H54 (cell line): ENCODE results near the gene DIP2C.
"Not testable (repeated sequence)": the region's sequence is repeated elsewhere in the genome, so short reads cannot be mapped to it uniquely, and the experiment has no call there.

ENCODE experiments used
- DNase-seq: peaks from one replicate; pipeline ENCODE4 v3.0.0; 2011; ENCODE audit warnings: low spot score, mixed read lengths; ENCODE audit not compliant: insufficient read length
- FAIRE-seq: peaks from 3 replicates; lab custom pipeline; 2011; peaks lifted over from hg19 to GRCh38; lab: Jason Lieb, UNC
- POLR2A ChIP-seq: IDR thresholded peaks from 2 replicates; pipeline ENCODE4 v1.6.1; 2011; ENCODE audit warnings: low read depth, mild to moderate bottlenecking, low read length

Gene DIP2C

DNA sequence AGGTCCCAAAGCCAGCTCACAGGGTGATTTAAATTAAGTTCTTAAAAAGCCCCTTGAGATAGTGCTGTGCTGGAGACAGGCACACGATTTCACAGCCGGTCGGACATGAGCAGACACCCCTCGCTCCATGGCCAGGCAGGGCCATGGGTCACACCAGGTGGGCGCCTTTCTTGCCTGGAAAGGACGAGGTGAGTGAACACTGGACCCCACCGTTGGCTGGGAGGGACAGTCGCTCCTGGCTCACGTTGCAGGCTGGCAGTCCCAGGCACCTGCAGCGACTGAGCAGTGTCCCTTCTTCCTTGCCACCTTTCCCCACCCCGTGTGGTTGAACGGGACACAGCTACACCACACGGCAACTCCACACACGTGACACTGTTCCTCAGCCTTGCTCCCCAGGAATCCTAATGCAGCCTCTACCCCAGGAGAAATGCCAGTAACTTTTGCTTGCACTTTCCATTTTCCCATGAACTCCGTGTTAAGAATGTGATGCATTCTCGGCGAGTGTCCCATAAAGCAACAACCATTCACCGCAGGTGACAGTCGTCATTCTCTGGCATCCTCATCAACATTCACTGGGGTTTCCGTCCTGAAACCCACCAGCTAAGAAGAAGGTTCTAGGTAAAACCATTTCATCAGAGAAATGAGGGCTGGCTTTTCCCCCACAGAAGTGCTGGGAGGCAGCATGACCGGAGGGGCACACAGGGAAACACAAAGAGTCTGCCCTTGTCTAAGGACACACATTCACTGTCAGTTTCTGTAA lies 336.8 kb downstream of the DIP2C start:
- FAIRE-seq: no peak
- TF ChIP-seq POLR2A: no peak

DNA sequence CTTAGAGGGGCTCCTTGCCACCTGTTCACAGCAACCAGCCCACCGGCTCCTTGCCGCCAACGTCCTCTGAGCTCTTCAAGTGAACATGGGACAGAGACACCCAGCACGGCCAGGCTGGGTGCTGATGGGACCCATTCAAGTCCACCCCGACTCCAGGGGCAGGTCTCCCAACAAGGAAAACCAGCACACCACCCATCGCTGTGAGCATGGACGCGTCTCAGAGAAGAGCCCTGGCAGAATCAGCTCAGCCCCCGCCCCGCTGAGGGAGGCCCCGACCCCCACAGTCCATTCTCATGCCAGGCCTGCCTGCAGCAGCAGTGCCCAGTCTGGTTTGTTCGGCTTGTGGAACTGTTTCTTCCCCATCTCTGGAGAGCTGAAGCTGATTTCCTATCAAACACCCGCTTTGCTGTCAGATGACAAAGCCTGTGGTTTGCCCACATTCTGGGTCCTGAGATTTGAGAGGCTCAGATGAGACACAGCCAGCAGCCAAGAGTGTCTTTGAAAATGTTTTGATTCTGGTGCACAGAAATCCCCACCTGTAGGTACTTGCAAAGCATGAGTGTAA lies 337.6 kb downstream of the DIP2C start:
- FAIRE-seq (no peak), DNase-seq (no peak)
- TF ChIP-seq POLR2A: no peak

More for the DNA sequence above, 336.8 kb downstream of the DIP2C start:
- no peak for DNase-seq

DNA sequence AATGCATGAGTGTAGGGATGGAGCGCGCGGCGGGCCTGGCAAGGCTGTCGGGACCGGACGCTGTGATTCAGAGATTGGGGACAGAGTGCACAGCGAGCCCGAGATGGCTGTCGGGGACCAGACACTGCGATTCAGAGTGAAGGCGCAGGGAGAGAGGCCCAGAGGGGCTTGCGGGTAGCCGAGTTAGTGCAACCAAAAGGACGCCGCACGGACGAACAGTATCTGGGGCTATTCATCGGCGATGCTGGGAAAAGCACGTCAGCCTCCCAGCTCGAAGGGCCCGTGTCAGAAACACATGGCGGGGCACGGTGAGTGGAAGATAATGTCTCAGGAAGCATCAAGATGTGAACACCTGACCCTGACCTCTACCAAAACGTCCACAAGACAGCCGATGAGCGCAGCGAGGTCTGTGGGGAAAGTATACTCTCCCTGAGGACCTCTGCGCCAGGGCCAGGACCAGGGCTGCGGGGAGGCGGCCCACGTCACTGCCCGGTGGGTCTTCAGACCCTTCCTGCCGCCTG lies 338.4 kb downstream of the DIP2C start:
- DNase-seq (no peak), FAIRE-seq (no peak)
- TF ChIP-seq POLR2A: no peak

DNA sequence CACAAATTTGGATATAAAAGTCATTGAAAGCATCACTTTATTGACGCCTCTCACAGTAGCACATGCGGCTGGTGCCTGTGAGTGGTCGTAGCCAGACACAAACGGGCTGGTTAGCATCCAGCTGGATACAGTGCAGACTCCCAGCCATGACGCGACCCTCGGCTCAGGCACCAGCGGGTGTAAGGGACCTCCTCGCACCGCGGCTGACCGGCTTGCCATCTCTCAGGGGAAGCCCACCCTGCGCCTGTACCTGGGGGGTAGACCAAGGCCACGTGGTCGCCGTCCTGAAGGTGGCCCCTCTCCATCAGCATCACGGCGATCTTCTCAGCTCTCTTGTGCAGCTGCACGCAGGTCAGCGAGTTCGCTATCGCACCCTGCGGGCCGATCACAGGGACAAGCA lies 340.4 kb downstream of the DIP2C start:
- no peak for FAIRE-seq
- no peak for TF ChIP-seq POLR2A
- no peak for DNase-seq

DNA sequence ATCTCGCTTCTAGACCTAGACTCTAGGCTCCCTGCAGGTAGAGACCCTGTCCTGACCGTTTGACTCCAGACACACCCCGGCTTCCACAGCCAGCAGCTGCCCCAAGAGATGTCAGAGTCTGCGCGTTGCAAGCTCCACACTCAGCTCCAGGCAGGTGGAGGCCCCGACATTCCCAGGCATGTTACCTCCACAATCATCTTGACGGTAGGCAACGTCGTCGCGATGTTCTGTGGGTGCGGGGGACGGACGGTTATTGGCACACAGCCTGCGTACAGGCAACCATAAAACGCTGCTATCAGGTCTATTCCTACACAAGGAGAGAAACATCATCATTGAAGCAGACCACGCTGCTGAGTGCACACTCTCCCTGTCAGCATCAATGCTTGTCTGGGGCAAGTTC lies 341.0 kb downstream of the DIP2C start:
- no peak for TF ChIP-seq POLR2A
- FAIRE-seq: no peak
- DNase-seq: no peak

DNA sequence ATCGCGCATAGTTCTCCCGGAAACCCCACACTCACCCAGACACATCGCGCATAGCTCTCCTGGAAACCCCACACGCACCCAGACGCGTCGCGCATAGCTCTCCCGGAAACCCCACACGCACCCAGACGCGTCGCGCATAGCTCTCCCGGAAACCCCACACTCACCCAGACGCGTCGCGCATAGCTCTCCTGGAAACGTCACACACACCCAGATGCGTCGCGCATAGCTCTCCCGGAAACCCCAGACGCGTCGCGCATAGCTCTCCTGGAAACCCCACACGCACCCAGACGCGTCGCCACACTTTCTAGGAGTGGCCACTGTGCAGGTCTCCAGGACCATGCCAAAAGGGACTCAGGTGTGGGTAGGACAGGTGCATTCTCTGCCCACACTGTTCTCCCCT lies 341.7 kb downstream of the DIP2C start:
- DNase-seq, FAIRE-seq: not testable (repeated sequence)

DNA sequence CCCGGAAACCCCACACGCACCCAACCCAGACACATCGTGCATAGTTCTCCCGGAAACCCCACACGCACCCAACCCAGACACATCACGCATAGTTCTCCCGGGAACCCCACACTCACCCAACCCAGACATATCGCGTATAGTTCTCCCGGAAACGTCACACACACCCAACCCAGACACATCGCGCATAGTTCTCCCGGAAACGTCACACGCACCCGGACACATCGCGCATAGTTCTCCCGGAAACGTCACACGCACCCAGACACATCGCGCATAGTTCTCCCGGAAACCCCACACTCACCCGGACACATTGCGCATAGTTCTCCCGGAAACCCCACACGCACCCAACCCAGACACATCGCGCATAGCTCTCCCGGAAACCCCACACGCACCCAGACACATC lies 342.3 kb downstream of the DIP2C start:
- DNase-seq, FAIRE-seq: not testable (repeated sequence)

DNA sequence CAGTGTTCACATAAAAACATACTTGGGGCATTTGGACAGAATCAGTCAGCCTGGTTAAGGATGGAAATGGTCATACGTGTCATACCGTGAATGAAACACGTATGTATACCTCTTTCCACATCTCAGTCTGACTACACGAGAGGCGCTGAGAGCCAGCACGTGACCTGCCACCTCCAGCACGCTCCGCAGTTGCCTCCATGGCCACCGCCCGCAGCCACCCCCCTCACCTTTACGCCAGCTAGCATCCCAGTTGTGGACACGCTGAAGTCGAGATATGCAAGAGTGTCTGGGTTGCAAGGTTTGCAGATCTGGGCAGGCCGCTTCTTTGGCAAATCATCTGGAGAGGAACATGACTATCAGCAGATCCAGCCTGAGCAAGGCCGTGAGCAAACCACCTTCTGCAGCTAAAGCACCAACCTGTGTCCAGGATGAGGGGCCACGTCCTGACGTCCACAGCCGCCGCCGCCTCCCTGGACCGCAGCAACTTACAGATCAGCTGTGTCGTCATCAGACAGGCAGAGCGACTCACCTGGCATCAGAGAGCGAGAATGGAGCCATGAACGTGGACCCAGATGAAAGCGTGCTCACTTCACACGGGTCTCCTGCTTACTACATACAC lies 344.8 kb downstream of the DIP2C start:
- FAIRE-seq (no peak), DNase-seq (no peak)
- no peak for TF ChIP-seq POLR2A

DNA sequence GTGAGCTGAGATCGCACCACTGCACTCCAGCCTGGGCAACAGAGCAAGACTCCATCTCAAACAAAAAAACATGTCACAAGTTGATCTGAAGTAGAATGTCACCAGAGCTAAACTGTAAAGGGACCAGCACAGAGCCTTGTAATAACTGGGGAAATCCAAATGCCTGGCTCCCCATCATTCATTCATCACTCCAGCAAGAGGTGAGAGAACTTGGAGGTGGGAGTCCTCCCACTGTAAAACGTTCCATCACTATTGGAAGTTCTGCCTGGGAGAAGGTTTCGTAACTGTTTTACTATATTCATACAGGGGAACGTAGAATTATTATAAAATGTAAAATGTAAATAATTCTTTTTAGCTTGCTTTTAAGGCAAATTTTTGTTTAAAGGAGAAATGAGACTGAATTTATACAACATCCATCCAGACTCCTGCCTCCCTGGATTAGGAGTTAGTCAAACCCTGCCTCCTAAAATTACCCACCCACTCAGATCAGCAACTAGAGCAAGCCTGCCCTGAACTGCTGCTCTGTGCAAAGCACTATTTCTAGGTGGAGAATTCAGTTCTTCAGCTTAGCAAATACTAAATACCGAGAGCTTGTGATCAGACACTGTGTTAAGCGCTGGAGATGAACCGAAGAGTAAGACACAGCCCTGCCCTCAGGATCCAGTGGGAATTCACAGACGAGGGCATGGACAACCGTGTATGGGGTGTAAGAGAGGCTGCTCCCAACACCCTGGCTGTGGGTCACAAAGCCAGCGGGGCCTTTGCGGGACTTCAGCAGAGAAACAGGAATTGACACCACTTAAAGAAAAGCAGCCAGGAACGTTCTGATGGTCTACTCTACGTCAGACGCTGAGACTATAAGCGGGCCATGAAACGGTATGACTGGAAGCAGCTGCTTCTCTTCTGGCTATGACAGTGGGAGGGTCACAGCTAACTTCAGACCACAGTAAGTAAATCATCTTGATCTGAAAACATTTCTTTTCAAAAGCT lies 345.9 kb downstream of the DIP2C start:
- DNase-seq (no peak), FAIRE-seq (no peak)
- TF ChIP-seq POLR2A: no peak

DNA sequence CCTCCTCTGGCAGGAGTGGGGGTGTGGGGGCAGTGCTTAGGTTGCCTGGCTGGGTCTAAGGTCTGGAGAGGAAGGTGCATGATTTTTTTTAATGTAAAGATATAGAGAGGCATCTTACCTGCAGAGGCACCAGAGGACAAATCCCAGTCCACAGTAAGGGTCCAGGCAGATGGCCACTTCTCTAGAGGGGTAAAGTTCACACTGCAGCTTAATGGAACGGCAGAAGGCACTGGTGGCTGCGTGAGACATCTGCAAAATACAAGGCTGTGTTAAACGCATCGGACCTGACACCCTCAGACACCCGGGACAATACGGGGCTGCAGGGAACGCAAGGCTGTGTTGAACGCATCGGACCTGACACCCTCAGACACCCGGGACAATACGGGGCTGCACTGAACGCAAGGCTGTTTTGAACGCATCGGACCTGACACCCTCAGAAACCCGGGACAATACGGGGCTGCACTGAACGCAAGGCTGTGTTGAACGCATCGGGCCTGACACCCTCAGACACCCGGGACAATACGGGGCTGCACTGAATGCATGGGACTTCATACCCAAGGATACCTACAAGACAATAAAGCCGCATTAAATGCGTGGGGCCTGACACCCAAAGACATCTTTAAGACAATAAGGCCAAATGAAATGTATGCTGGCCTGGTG lies 348.3 kb downstream of the DIP2C start:
- no peak for FAIRE-seq
- no peak for TF ChIP-seq POLR2A
- no peak for DNase-seq

DNA sequence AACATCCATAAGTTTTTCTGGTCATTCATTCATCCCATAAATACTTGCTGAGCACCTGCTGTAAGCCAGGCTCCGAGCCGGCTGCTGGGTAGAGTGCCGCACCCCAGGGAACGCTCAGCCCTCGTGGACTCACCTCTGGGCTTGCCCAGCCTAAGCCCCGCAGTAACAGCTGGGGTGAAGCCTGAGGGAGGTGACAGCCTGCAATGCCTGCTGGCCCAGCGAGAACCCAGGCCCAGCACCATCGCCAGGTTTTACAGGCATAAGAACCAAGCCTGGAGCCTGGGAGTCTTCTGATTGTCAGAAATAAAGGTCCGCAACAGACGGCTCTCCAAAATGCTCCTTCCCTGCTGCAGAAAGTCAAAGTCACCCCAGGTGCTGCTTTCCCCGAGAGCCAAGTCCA lies 348.8 kb downstream of the DIP2C start:
- no peak for TF ChIP-seq POLR2A
- DNase-seq (no peak), FAIRE-seq (no peak)

DNA sequence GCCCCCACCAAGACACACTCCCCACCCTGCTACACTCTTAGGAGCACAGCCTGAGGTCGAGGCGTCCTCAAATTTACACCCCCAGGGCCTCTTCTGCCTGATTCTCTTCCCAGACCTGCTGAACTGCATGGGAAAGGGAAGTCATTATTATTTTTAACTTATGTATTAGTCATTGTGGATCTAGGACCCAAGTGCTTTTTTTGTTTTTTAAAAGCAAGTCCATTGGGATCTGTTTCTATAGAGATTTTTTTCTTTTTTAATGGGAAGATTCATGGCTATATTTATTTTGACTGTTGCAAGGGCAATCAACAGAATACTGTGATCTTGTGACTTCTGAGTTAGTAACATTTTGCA lies 350.5 kb downstream of the DIP2C start:
- DNase-seq (no peak), FAIRE-seq (no peak)
- no peak for TF ChIP-seq POLR2A
